SU-DHL-6 (cell line): ENCODE measurements around the gene CENPQ.

Experiments
- CTCF ChIP-seq: fragments of 200-600 bp; sonication (generic); IDR thresholded peaks from one replicate; pipeline ENCODE4 v1.5.1; 2017; ENCODE audit warnings: antibody characterized with exemption, mild to moderate bottlenecking, low read length, moderate library complexity; ENCODE audit not compliant: insufficient read depth, poor library complexity, severe bottlenecking
- EZH2phosphoT487 ChIP-seq: fragments of 200-600 bp; sonication (generic), shearing (Covaris generic); conservative IDR thresholded peaks from 2 replicates; pipeline ENCODE4 v1.6.1; 2018; ENCODE audit warnings: mild to moderate bottlenecking, antibody characterized with exemption, low read length, moderate library complexity, mixed read lengths

DNA sequence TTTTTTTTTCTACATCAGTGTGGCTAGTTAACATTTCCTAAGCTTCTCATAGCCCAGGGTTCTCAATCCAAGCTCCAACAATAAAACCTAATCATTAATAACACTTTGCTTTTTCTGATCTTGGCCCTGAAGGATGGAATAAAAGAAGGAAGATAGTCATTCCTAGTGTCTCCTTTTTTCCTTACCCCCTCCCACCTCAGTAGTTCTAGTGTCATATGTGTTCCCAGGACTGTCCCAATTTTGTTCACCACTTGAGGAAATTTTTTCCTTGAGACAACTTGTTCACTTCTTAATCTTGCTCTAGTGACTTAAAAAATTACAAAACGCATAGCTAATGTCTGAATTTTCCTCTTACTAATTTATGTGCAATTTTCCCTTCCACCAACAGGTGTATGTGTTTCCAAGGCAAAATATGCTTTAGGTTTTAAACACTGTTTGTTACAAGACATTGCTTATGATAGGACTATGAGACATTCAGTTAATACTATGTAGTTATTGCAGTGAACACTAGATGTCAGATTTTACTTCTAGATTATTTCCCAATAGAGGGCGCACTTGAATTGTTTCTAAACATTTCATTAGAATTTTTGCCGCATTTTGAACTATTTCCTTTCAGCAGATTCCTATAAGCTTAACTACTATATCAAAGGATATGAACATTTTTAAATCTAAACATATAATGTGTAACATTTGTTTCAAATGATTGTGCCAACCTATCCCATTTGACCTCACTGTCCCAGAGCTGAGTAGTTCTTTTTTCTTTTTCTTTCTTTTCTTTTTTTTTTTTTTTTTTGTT lies 68.8 kb downstream of the CENPQ start:
- TF ChIP-seq CTCF (peak; percentile 100), EZH2phosphoT487 (no peak)
